NCI-H82 treated with DMSO at 0.1 percent for 48 hours (cell line): ENCODE measurements around the gene BTNL9.
"Not testable (repeated sequence)": the region's sequence is repeated elsewhere in the genome, so short reads cannot be mapped to it uniquely, and the experiment has no call there.

Experiments used
- DNase-seq: peaks from one replicate; lab custom pipeline; 2025; ENCODE audit not compliant: unreplicated experiment; lab: John Stamatoyannopoulos, UW

The BTNL9 gene

DNA sequence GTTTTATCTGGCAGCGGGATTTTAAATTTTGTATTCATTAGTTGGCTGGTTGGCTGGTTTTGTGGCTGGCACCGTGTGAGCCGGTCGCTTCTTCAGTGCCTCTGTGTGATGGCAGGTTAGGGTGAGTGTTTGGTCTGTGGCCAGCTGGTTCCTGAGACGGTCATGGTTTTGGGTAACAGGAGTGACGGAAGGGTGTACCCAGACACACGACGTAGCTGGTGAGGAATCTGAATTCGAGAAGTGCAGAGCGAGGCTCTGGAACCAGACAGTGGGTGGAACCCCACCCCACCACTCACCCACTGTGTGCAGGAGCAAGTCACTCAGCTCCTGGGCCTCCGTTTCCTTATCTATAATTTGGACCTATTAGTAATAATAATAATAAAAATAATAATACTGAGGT, 2.7 kb downstream of the BTNL9 start:
- no peak for DNase-seq

DNA sequence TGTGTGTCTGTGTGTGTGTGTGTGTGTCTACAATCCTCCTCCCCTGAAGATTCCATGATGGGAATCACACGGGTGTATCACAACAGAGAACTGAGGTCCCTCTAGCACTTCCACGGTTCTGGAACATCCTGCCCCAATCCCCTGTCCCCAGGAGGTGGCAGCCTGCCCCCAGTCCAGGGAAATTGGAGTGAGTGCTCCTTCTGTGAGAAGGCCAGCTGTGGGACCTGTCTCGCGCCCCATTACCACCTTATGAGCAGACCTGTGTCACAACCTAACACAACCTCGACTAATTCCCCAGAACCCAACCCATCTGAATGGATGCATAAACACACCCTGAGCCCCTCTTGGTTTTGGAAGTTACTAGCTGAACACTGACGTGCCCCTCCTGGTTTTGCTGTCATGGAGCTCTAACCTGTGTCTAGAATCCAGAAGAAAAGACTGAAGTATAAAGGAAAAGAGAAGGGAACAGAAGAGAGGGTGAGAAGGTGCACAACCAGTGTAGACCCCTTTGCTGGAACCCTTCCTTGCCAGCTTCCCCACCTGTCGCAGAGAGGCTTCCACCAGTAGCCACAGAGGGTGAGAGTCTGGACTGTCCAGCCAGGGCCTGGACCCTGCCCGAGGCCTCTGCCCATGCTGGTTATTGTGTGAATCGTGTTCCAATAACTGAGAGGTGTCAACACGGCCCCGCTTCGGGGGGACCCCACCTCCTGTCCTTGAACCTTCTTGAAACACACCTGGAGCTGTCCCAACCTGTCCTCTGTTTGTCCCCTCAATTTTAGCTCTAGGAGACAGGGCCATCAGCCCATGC, 3.4 kb downstream of the BTNL9 start:
- DNase-seq: no peak

DNA sequence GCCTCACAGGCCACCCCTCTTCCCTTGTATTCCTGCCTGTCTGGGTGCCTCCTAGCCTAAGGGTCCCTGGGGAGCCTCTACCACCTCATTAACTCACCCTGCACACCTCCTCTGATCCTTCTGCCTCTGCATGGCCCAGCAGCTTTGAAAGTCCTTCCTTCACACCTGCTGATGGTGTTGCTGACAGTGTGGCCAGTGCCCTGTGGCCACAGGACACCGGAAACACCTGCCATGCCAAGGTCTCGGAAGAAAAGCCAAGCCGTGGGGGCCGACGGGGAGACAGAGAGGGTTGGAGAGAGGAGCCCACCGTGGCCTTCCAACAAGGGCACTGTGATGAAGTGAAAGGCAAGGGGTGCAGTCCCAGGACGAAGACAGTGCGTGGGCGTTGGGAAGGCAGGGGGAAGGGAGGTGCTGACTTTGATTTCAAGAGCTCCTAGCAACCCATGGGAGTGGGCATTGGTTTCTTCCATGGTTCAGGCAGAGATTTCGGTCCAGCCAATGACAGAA, 4.1 kb downstream of the BTNL9 start:
- no peak for DNase-seq

DNA sequence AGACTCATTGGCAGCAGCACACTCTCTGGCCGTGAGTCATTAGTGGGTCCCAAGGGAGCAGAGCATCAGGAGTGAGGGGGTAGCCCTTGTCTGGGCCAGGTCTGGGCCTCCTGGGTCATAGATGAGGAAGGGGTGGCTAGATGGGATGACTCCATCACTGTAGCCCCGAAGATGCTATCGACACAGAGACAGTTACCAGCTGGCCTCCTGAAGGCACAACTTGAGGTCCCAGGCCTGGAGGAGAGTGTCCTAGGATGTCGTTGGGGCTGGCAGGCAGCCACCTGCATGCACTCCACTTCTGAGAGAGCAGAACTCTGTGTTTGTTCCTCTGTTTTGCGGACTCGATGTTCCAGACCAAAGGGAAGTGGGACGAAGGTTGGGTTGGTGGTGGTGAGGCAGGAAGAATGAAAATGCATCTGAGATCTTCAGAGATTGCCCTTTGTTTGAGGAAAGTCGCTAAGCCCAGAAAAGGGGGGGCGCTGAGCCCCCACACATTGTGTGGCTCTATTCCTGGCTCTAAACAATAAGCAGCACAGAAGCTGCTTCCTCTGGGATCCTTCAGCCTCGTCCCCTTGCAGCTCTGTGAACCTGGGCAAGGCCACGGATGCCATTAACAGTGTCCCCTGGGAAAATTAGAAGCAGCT, 4.7 kb downstream of the BTNL9 start:
- DNase-seq: no peak

DNA sequence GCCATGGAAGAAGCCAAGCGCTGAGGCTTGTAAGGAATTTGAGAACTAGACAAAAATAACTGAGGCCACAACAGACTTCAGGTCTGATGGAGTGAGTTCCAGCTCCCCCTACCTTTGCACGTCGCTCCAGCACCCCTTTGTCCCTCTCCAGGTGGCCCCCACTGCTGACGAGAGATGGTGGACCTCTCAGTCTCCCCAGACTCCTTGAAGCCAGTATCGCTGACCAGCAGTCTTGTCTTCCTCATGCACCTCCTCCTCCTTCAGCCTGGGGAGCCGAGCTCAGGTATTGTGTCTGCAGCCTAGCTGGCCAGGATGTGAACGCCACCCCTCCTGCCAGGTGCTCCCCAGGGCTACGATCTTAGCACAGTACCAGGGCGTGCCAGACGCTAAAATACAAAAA, 5.2 kb downstream of the BTNL9 start:
- no peak for DNase-seq

DNA sequence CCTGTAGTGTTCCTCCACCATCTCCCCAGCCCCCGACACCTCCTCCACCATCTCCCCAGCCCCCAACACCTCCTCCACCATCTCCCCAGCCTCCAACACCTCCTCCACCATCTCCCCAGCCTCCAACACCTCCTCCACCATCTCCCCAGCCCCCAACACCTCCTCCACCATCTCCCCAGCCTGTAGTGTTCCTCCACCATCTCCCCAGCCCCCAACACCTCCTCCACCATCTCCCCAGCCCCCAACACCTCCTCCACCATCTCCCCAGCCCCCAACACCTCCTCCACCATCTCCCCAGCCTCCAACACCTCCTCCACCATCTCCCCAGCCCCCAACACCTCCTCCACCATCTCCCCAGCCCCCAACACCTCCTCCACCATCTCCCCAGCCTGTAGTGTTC, 5.8 kb downstream of the BTNL9 start:
- not testable (repeated sequence) for DNase-seq

DNA sequence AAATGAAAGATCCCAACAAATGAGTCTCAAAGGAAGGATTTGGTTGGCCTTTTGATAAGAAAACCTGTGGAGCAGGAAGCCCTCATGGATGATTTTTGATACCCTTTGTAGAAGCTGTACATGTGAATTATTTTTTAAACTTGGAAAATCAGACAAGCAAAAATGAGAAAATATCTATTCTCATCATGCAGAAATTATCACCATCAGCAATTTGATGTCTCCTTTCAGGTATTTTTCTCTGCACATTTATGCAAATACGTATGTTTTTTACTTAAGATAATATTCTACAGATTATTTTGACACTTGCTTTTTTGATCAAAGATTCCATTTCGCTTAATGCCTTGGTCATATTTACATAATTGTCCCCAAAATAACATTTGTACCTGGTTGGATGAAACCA, 7.2 kb downstream of the BTNL9 start:
- DNase-seq: no peak

DNA sequence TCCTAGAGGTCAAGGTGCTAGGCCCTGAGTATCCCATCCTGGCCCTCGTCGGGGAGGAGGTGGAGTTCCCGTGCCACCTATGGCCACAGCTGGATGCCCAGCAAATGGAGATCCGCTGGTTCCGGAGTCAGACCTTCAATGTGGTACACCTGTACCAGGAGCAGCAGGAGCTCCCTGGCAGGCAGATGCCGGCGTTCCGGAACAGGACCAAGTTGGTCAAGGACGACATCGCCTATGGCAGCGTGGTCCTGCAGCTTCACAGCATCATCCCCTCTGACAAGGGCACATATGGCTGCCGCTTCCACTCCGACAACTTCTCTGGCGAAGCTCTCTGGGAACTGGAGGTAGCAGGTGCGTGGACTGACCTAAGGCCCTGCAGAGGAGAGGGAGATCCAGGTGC, 7.9 kb downstream of the BTNL9 start:
- no peak for DNase-seq

DNA sequence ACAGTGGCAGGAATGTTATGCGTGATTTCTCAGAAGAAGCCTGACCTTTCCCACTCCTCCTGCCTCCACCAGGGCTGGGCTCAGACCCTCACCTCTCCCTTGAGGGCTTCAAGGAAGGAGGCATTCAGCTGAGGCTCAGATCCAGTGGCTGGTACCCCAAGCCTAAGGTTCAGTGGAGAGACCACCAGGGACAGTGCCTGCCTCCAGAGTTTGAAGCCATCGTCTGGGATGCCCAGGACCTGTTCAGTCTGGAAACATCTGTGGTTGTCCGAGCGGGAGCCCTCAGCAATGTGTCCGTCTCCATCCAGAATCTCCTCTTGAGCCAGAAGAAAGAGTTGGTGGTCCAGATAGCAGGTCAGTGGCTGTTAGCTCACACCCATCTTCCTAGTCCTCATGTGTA, 9.9 kb downstream of the BTNL9 start:
- no peak for DNase-seq

DNA sequence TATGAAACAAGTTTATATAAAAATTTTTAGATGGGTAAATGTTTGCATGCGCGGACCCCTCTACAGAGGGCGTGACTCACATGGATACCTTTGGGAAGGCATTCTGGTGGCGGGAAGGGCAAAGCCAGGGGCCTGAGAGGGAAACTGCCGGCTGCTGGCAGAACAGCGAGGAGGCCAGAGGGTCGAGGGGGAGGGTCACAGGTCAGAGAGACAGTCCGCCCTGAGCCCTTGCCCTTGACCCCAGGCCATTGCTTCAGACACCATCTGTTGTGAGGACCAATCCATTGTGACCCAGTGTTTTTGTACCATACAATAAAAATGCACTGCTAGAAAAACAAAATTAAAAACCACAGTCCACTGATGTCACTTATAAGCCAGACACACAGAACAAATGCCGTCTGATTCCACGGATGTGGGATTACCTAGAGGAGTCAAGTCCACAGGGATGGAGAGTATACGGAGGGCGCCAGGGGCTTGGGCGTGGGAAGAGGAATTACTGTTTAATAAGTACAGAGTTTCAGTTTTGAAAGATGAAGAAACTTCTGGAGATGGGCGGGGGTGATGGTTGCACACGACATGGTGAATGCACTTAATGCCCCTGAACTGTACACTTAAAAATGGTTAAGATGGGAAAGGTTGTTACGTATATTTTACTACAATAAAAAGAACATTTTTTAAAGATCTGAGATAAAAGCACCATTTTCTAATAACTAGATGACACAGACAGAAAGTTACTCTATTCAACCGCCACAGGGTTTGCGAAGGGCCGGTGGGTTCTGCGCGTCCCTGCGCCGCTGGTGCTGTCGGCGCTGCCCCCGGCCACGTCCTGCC, 12.0 kb downstream of the BTNL9 start:
- no peak for DNase-seq

DNA sequence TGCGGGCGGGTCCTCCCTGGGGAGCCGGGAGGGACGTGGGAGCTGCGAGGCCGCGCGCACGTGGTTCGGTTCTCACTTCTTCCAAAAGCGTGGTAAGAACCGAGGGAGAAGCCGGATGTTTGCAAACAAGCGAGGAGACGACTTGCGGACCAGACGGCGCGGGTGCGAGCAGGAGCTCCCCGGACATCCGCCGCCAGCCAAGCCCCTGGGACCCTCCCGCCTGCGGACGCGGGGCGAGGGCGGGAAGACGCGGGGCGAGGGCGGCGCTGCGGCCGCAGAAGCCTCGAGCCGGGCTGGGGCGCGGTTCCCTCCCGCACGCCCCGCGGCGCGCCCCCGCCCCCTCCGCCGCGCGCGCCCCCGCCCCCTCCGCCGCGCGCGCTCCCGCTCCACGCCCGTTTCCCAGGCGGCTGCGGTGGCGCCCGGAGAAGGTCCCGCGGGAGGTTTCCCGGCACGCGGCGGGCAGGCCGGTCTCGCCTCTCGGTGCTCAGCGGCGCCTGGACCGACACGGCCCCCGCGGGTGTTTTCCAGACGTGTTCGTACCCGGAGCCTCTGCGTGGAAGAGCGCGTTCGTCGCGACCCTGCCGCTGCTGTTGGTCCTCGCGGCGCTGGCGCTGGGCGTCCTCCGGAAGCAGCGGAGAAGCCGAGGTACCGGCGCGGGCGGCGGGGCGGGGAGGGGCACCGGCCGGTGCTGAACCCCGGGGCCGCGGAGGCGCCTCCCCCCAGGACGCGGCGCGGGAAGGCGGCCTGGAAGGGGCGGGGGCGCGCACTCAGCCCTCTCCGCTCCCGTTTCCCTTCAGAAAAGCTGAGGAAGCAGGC, 12.8 kb downstream of the BTNL9 start:
- DNase-seq: no peak

DNA sequence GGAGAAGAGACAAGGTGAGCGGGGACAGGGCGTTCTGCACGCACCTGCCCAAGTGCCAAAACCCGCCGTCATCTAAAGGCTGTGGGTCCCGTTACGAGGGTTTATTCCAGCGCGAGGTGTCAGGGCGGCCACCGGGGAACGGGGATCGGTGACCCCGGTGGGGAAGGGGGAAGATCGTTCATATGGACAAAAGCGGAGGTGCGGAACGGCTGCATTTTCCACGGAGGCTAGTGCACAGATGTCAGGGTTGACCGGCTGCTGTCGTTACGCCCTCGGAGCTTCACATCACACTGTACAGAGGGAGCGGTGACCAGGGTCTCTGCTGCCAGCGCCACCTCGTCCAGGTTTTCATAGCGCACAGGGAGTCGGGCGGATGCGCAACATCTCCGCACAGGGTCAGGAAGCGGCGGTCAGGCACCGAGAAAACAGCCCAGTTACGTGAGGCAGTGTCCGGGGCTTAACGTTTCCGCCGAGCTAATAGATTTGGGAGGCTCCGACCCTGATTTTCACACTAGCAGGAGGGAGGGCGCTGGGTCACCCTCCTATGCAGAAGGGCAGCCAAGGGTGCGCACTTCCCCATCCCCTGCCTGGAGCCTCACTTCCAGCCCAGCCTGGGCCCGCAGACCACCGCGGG, 13.5 kb downstream of the BTNL9 start:
- DNase-seq: no peak

DNA sequence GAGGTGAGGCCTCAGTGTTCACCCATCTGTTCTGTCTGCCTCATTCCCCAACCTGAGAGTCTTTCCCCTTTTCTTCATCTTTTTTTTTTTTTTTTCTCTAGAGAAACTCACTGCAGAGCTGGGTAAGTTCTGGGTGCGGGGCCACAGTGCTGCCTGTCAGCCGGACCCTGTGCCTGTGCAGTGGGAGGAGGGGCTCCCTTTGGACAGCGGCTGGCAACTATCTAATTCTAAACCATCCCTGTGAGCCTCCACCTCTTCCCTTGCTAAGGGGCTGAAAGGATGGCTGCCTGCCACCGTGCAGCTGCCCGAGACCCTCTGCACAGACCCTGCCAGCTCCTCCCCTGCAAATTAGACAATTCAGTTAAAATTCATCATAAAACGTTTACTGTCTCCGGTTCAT, 14.1 kb downstream of the BTNL9 start:
- DNase-seq: no peak

DNA sequence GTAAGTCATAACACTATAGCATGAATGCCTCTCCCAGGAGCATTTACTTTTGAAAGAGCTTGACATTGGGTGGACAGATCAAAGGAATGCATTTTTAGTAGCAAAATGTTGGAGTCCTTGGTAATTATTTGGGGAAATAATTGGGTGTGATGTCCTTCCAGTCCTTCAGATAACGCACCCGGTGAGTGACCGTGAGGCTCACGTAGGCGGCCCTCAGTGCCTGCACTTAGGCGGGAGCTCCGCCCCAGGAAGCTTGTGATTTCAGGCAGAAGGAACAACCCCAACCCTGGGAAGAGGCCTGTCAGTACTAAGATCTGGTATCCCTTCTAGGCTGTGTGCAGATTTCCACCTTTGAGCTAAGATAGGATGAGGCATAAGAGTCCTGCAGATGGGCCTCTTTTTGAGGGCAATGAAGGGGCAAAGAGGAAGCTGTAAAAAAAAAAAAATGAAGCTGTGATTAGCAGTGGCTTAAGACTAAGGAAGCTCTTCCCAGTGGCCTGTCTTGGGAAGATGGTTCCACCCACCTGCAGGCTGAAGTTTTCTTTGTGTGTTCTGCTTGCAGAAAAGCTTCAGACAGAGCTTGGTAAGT, 14.9 kb downstream of the BTNL9 start:
- DNase-seq: no peak

DNA sequence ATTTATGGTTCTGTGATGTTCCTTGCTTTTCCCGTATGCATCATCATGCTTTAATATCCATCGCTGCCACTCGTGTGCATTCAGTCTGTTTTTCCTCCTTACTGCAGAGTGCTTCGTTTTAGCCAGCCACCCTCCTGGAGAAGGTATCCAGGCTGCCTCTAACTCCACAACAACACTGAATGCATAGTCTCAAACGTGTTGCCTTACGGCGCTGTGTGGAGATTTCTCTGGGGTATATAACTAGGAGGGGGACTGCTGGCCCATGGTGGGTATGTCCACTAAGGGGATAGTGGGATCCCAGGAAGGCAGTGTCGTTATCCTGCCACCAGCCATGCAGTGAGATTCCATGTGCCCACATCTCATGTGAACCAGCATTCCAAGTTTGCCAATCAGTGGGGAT, 16.4 kb downstream of the BTNL9 start:
- no peak for DNase-seq

DNA sequence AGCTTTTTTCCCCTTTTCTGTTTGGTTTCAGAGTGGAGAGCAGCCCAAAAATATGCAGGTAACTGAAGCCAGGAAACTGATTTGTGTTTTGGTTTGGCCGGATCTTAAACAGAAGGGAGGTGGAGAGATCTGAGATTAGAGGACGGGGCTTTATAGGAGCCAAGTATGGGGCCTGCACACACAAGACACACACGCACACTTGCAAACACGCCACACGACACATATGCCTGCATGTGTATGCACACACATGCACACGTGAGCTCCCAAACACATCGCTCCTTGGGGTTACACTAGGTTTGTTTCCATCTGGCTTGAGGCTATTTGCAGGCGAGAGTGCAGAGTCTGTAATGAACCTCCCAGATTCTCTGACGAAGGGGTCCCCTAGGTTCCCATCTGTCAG, 18.3 kb downstream of the BTNL9 start:
- DNase-seq: no peak

DNA sequence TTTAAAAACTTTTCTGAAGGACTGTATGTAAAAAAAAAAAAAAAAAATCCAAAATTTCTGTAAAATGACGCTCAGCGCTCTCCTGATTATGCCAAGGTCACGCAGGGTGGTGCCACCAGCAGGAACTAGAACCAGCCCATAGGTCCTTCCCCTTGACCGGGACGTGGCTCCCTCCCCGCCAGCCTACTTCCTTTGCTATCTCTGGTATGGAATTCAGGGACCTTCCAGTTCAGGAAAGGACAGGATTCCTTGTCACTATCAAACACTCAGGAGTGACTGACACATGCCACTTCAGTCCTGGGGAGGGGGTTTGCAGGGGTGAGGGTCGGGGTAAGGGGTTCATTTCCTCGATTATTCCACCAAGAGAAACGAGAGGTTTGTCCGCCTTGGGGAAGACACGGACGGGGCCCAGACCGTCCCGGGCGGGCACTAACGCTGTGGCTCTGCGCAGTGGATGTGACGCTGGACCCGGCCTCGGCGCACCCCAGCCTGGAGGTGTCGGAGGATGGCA, 18.8 kb downstream of the BTNL9 start:
- DNase-seq: no peak

DNA sequence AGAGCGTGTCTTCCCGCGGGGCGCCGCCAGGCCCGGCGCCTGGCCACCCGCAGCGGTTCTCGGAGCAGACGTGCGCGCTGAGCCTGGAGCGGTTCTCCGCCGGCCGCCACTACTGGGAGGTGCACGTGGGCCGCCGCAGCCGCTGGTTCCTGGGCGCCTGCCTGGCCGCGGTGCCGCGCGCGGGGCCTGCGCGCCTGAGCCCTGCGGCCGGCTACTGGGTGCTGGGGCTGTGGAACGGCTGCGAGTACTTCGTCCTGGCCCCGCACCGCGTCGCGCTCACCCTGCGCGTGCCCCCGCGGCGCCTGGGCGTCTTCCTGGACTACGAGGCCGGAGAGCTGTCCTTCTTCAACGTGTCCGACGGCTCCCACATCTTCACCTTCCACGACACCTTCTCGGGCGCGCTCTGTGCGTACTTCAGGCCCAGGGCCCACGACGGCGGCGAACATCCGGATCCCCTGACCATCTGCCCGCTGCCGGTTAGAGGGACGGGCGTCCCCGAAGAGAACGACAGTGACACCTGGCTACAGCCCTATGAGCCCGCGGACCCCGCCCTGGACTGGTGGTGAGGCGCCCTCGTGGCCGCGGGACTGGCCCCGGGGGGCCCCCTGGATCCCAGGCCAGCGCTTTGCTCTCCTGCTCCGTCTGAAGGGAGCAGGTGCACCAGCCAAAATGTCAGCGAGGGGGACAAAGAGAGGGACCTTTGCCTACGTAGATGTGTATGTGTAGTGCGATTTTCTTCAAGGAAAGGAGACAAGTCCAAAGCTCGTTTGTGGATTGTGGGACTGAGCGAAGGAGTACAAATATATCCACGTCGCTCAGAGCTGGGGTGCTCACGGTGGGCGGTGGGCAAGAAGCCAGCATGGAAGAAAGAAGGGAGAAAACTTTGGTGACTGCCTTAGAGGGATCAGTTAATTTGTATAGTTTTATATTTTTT, 19.5 kb downstream of the BTNL9 start:
- no peak for DNase-seq

DNA sequence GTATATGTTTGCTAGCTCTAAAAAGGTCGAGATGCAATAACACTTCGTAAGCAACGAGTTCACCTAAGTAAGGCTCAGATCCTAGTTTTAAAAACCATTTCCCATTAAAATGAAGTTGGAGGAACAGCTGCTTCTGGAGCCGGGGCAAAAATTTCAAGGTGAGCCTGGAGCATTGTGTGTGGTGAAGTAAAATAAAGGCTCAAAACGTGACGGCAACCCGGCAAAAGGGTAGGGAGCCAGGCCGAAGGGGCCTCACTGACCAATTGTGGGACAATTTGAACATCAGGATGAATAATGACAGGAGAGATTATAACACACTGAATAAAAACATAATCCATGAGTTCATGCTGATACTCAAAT, 20.1 kb downstream of the BTNL9 start:
- no peak for DNase-seq
